ENCODE measurements around the gene JHY.

JHY gene

GRCh38 chr11:122951211-122951610, 68.7 kb downstream of the JHY start:
- DNase-seq (ENCODE audit: low read depth): no peak

- DNase-seq (ENCODE audit: low read depth): no peak
These were observed 71.9 kb downstream of the JHY start for GRCh38 chr11:122954455-122954854.

GRCh38 chr11:122963961-122964360, 81.4 kb downstream of the JHY start:
- DNase-seq (ENCODE audit: low read depth): no peak

- DNase-seq (ENCODE audit: low read depth): no peak
These were observed 93.6 kb downstream of the JHY start for GRCh38 chr11:122976061-122976733.

- no peak for DNase-seq (ENCODE audit: low read depth)
These were observed 94.3 kb downstream of the JHY start for GRCh38 chr11:122976734-122977469.

GRCh38 chr11:122977470-122978298, 95.1 kb downstream of the JHY start:
- no peak for DNase-seq (ENCODE audit: low read depth)

GRCh38 chr11:122978299-122978620, 95.7 kb downstream of the JHY start:
- no peak for DNase-seq (ENCODE audit: low read depth)

- no peak for DNase-seq (ENCODE audit: low read depth)
These were observed 96.7 kb downstream of the JHY start for GRCh38 chr11:122979103-122979814.

- DNase-seq (ENCODE audit: low read depth): no peak
These were observed 97.4 kb downstream of the JHY start for GRCh38 chr11:122979815-122980595.

GRCh38 chr11:122981388-122982264, 99.1 kb downstream of the JHY start, which contains the start of gene BSX:
Gene BSX, minus strand, starts transcription at chr11:122981834. Its CDS starts 163 bp downstream, at chr11:122981671.
- peak; percentile 16 for DNase-seq (ENCODE audit: low read depth)

GRCh38 chr11:122983438-122984185, 101.1 kb downstream of the JHY start:
- no peak for DNase-seq (ENCODE audit: low read depth)

- DNase-seq (ENCODE audit: low read depth): no peak
These were observed 101.8 kb downstream of the JHY start for GRCh38 chr11:122984186-122985011.

GRCh38 chr11:122995526-122995925, 113.0 kb downstream of the JHY start:
- DNase-seq (ENCODE audit: low read depth): no peak

- no peak for DNase-seq (ENCODE audit: low read depth)
These were observed 116.3 kb downstream of the JHY start for GRCh38 chr11:122998727-122999366.

- no peak for DNase-seq (ENCODE audit: low read depth)
These were observed 118.2 kb downstream of the JHY start for GRCh38 chr11:123000721-123001120.

GRCh38 chr11:123006860-123007542, 124.4 kb downstream of the JHY start:
- no peak for DNase-seq (ENCODE audit: low read depth)
